GM21515 (cell line): ENCODE measurements around the gene UBN2.

Experiments
- ATAC-seq: cut with Tn5 transposase; IDR thresholded peaks from one replicate; pipeline ENCODE4 v1.9.1; 2021; ENCODE audit not compliant: unreplicated experiment

UBN2 gene

DNA sequence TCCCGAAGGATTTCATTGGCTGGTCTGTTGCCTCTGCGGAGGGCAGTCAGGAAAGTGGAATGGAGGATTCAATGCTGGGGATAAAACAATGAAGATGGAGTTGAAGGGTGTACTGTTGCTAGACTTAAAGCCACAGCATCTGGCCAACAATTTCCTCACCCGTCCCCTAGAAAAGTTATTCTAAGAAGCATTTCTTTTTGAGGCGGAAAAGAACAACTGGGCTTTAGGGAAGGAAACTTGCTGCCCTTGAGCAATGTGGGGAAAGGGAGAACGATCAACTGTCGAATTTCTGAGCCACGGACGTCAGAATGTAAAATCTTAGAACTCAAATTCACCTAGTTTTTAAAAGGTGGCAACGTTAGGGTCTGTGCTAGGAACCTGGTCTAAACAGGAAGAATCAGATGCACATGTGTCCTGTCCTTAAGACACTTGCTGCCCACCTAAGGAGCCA lies 110.8 kb downstream of the UBN2 start:
- no peak for ATAC-seq

GRCh38 chr7:139345042-139345441 lies 114.0 kb downstream of the UBN2 start:
- no peak for ATAC-seq

DNA sequence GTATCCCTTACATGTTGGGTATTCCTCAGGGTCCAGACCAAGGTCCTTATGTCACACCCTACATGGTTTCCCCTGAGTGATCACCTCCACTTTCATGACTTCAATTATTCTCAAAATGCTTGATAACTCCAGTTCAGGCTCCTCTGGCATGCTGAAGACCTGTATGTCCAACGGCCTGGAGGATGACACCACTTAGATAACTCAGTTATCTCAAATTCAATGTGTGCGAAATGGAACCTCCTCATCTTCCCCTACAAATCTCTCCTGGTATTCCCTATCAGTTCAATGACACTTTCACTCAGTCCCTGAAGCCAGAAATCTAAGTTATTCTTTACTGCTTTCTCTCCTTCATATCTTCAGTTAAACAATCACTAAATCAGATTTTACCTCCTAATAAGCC lies 120.0 kb downstream of the UBN2 start:
- ATAC-seq: no peak

DNA sequence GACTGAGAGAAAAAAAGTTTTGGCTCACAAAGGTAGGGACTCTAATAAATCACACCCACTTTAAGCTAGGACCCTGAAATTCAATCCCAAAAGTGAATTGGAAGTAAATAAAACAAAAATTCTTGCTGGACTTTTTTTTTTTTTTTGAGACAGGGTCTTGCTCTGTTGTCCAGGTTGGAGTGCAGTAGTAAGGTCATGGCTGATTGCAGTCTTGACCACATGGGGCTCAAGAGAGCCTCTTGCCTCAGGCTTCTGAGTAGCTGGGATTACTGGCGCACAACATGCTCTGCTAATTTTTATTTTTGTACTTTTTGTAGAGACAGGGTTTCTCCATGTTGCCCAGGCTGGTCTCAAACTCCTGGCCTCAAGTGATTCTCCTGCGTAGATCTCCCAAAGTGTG lies 123.7 kb downstream of the UBN2 start:
- no peak for ATAC-seq

GRCh38 chr7:139355320-139355719 lies 124.3 kb downstream of the UBN2 start:
- ATAC-seq: no peak
